Measurements from ENCODE around the gene PTPN7.
"Not testable (repeated sequence)": the region's sequence is repeated elsewhere in the genome, so short reads cannot be mapped to it uniquely, and the experiment has no call there.

The PTPN7 gene

GRCh38 chr1:202198366-202198724 lies 37.9 kb upstream of the PTPN7 start:
- no peak overlapping the region for H3K4me3 ChIP-seq (ENCODE audit: low read length)
- no peak for TF ChIP-seq CTCF (IDR thresholded peaks at IDR 0.05; ENCODE audit: insufficient read depth, low read depth, low read length, missing control alignments)
- DNase-seq (ENCODE audit: low read depth) = no peak

- H3K4me3 ChIP-seq (ENCODE audit: low read length) = no peak overlapping the region
- DNase-seq (ENCODE audit: low read depth) = no peak
- no peak for TF ChIP-seq CTCF (IDR thresholded peaks at IDR 0.05; ENCODE audit: insufficient read depth, low read depth, low read length, missing control alignments)
Observed at GRCh38 chr1:202197653-202198365, 37.4 kb upstream of the PTPN7 start.

GRCh38 chr1:202194328-202194648 lies 33.9 kb upstream of the PTPN7 start:
- no peak overlapping the region for H3K4me3 ChIP-seq (ENCODE audit: low read length)
- TF ChIP-seq CTCF (IDR thresholded peaks at IDR 0.05; ENCODE audit: insufficient read depth, low read depth, low read length, missing control alignments) = no peak
- DNase-seq (ENCODE audit: low read depth) = no peak

GRCh38 chr1:202193614-202194327 lies 33.4 kb upstream of the PTPN7 start, which contains the start of gene LGR6:
Gene LGR6, plus strand, starts transcription at chr1:202193799. Its CDS starts 191 bp downstream, at chr1:202193990.
- no peak for DNase-seq (ENCODE audit: low read depth)
- no peak for TF ChIP-seq CTCF (IDR thresholded peaks at IDR 0.05; ENCODE audit: insufficient read depth, low read depth, low read length, missing control alignments)
- H3K4me3 ChIP-seq (ENCODE audit: low read length) = no peak within 1 kb of the TSS

GRCh38 chr1:202192770-202193613 lies 32.6 kb upstream of the PTPN7 start:
- TF ChIP-seq CTCF (IDR thresholded peaks at IDR 0.05; ENCODE audit: insufficient read depth, low read depth, low read length, missing control alignments) = peak; percentile 86
- H3K4me3 ChIP-seq (ENCODE audit: low read length) = no peak overlapping the region
- DNase-seq (ENCODE audit: low read depth) = peak; percentile 50

GRCh38 chr1:202191391-202191790 lies 31.0 kb upstream of the PTPN7 start:
- H3K4me3 ChIP-seq (ENCODE audit: low read length); DNase-seq (ENCODE audit: low read depth): not testable (repeated sequence)

Measured in epithelial cell of esophagus (primary cell).